GM23338 (cell line): ENCODE data around the gene NSD2. TPM values are rescaled to one million over a fixed set of nuclear protein-coding genes. Genes with fewer than 3 reads are reported as not detected.

ENCODE experiments used
- ATAC-seq: fragments of 200-7000 bp; cut with Tn5 transposase; 3 replicates; pipeline ENCODE4 v1.9.1; 2020
- DNase-seq: peaks from one replicate; pipeline ENCODE4 v3.0.0-alpha.2; 2015; ENCODE audit warnings: low spot score
- H2AFZ ChIP-seq: fragments of 200-600 bp; sonication (generic); 2 replicates; pipeline ENCODE4 v1.8.0; 2016; ENCODE audit warnings: antibody characterized with exemption, mild to moderate bottlenecking, moderate library complexity
- H3F3A ChIP-seq: fragments of 200-600 bp; sonication (generic); replicated peaks from 2 replicates; pipeline ENCODE4 v1.8.0; 2017; ENCODE audit warnings: antibody characterized with exemption, mixed run types, low read depth
- H3K27ac ChIP-seq: fragments of 200-600 bp; sonication (generic); 2 replicates; pipeline ENCODE4 v1.6.1; 2016; ENCODE audit warnings: low read depth
- H3K27me3 ChIP-seq: fragments of 200-600 bp; sonication (generic); 2 replicates; pipeline ENCODE4 v1.8.0; 2016; ENCODE audit warnings: mild to moderate bottlenecking, mixed run types, moderate library complexity; ENCODE audit not compliant: insufficient read depth
- H3K36me3 ChIP-seq: fragments of 200-600 bp; sonication (generic); 2 replicates; pipeline ENCODE4 v1.8.0; 2016; ENCODE audit warnings: mild to moderate bottlenecking; ENCODE audit not compliant: insufficient read depth
- H3K4me1 ChIP-seq: fragments of 200-600 bp; sonication (generic); 2 replicates; pipeline ENCODE4 v1.8.0; 2016; ENCODE audit warnings: mild to moderate bottlenecking, moderate library complexity; ENCODE audit not compliant: insufficient read depth
- H3K4me2 ChIP-seq: fragments of 200-600 bp; sonication (generic); 2 replicates; pipeline ENCODE4 v1.7.1; 2017; ENCODE audit warnings: mixed run types
- H3K4me3 ChIP-seq: fragments of 200-600 bp; sonication (generic); 2 replicates; pipeline ENCODE4 v1.6.1; 2016; ENCODE audit warnings: mixed run types
- H3K79me2 ChIP-seq: fragments of 200-600 bp; sonication (generic); replicated peaks from 2 replicates; pipeline ENCODE4 v1.8.0; 2017; ENCODE audit warnings: mild to moderate bottlenecking; ENCODE audit not compliant: insufficient read depth
- H3K9me2 ChIP-seq: fragments of 200-600 bp; sonication (generic); 2 replicates; pipeline ENCODE4 v1.8.0; 2017; ENCODE audit not compliant: insufficient read depth
- H4K20me1 ChIP-seq: fragments of 200-600 bp; sonication (generic); replicated peaks from 2 replicates; pipeline ENCODE4 v1.8.0; 2017; ENCODE audit warnings: mild to moderate bottlenecking; ENCODE audit not compliant: insufficient read depth
- H3K27ac Mint-ChIP-seq: 2 replicates; pipeline ENCODE4 v1.8.0; 2020; ENCODE audit warnings: inconsistent platforms, mild to moderate bottlenecking, moderate library complexity, mixed read lengths
- H3K27me3 Mint-ChIP-seq: 3 replicates; pipeline ENCODE4 v1.8.0; 2022; ENCODE audit warnings: low read depth, mild to moderate bottlenecking, moderate library complexity, mixed read lengths, inconsistent platforms; ENCODE audit not compliant: insufficient read depth, poor library complexity
- H3K36me3 Mint-ChIP-seq: 3 replicates; pipeline ENCODE4 v1.8.0; 2021; ENCODE audit warnings: low read depth, mild to moderate bottlenecking, inconsistent platforms, moderate library complexity, mixed read lengths
- H3K4me1 Mint-ChIP-seq: 3 replicates; pipeline ENCODE4 v1.8.0; 2020; ENCODE audit warnings: mild to moderate bottlenecking, inconsistent platforms, mixed read lengths
- H3K4me3 Mint-ChIP-seq: 3 replicates; pipeline ENCODE4 v1.8.0; 2021; ENCODE audit warnings: moderate library complexity, mild to moderate bottlenecking, inconsistent platforms, mixed read lengths
- H3K9me3 Mint-ChIP-seq: 3 replicates; pipeline ENCODE4 v1.8.0; 2020; ENCODE audit warnings: moderate library complexity, mild to moderate bottlenecking, inconsistent platforms, mixed read lengths
- CREB1 ChIP-seq: fragments of 250-450 bp; sonication (Bioruptor Pico); IDR thresholded peaks from 2 replicates; pipeline ENCODE4 v1.5.0; 2020; ENCODE audit warnings: low read depth, mild to moderate bottlenecking, moderate library complexity
- ETS1 ChIP-seq: IDR thresholded peaks from 2 replicates; pipeline ENCODE4 v1.6.1; 2016; ENCODE audit warnings: antibody characterized with exemption
- EZH2 ChIP-seq: fragments of 200-600 bp; sonication (generic); IDR thresholded peaks from one replicate; pipeline ENCODE4 v1.8.0; 2017; ENCODE audit warnings: antibody characterized with exemption, mild to moderate bottlenecking, low read depth; ENCODE audit not compliant: unreplicated experiment
- EZH2phosphoT487 ChIP-seq: fragments of 200-600 bp; sonication (generic); IDR thresholded peaks from one replicate; pipeline ENCODE4 v1.8.1; 2018; ENCODE audit warnings: antibody characterized with exemption; ENCODE audit not compliant: unreplicated experiment
- JUNB ChIP-seq: IDR thresholded peaks from one replicate; pipeline ENCODE4 v1.6.1; 2016; ENCODE audit warnings: antibody characterized with exemption; ENCODE audit not compliant: unreplicated experiment
- NANOG ChIP-seq: IDR thresholded peaks from 2 replicates; pipeline ENCODE4 v1.6.1; 2016; ENCODE audit warnings: antibody characterized with exemption, borderline replicate concordance
- POLR2AphosphoS5 ChIP-seq: IDR thresholded peaks from 2 replicates; pipeline ENCODE4 v1.6.1; 2016; ENCODE audit warnings: antibody characterized with exemption, low read depth
- STAT1 ChIP-seq: IDR thresholded peaks from one replicate; pipeline ENCODE4 v1.6.1; 2016; ENCODE audit warnings: antibody characterized with exemption; ENCODE audit not compliant: unreplicated experiment
- ZNF114 ChIP-seq: fragments of 250-450 bp; sonication (Bioruptor Pico); IDR thresholded peaks from 2 replicates; pipeline ENCODE4 v1.5.0; 2020; ENCODE audit warnings: mild to moderate bottlenecking, moderate library complexity
- polyA plus RNA-seq: library from polyadenylated mRNA; unstranded; fragments of >200 nt; fragmentation: Nextera tagmentation; extraction: Ambion mirVana; gene quantifications from 2 replicates; pipeline ENCODE4 v1.2.1, GENCODE V29; 2016
- total RNA-seq: library from RNA; depleted of rRNA; stranded (reverse); fragments of >200 nt; shearing (Covaris generic); gene quantifications from 2 replicates; pipeline ENCODE4 v1.2.3, GENCODE V29; 2014
- TF ChIP-seq, protein P1 (sequence below), 2 experiments: fragments of 200-600 bp in 1 of 2; sonication (generic) in 1 of 2; conservative IDR thresholded peaks; 2 replicates each; pipeline versions ENCODE4 v1.5.1 to v1.6.1; 2016 to 2017; ENCODE audit warnings: antibody characterized with exemption in 2 of 2, low read depth in 2 of 2, mild to moderate bottlenecking in 2 of 2, moderate library complexity in 1 of 2

Gene NSD2
- total and polyA plus RNA-seq, 2 experiments from 2014 or later = 33.5 to 84.4 TPM

- Histone ChIP-seq H3K27me3 (no peaks in the 10 kb centered on the region), H3K9me2 (no peaks in the 10 kb centered on the region), H2AFZ (no peak overlapping the region), H3K4me1 (no peaks in the 10 kb centered on the region), H3K4me3 (no peak overlapping the region), H3K27ac (no peak overlapping the region), H4K20me1 (peaks cover 16% of the 10 kb centered on the region), H3K4me2 (no peak overlapping the region), H3F3A (0 out of 2 replicates have a peak, but pooled peaks cover 5% of the 10 kb centered on the region), H3K36me3 (peaks cover 13% of the 10 kb centered on the region), H3K79me2 (no peaks in the 10 kb centered on the region)
- Mint-ChIP-seq H3K36me3 (peaks cover 40% of the 10 kb centered on the region), H3K4me3 (no peak overlapping the region), H3K9me3 (no peaks in the 10 kb centered on the region), H3K27me3 (peaks cover 9% of the 10 kb centered on the region), H3K4me1 (no peaks in the 10 kb centered on the region), H3K27ac (no peak overlapping the region)
- TF ChIP-seq EZH2phosphoT487 (no peak), ETS1 (no peak), CREB1 (CRISPR knock-in tag) (no peak), NANOG (no peak), JUNB (no peak)
- TF ChIP-seq, protein P1, sequence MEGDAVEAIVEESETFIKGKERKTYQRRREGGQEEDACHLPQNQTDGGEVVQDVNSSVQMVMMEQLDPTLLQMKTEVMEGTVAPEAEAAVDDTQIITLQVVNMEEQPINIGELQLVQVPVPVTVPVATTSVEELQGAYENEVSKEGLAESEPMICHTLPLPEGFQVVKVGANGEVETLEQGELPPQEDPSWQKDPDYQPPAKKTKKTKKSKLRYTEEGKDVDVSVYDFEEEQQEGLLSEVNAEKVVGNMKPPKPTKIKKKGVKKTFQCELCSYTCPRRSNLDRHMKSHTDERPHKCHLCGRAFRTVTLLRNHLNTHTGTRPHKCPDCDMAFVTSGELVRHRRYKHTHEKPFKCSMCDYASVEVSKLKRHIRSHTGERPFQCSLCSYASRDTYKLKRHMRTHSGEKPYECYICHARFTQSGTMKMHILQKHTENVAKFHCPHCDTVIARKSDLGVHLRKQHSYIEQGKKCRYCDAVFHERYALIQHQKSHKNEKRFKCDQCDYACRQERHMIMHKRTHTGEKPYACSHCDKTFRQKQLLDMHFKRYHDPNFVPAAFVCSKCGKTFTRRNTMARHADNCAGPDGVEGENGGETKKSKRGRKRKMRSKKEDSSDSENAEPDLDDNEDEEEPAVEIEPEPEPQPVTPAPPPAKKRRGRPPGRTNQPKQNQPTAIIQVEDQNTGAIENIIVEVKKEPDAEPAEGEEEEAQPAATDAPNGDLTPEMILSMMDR (conservative IDR thresholded peaks at IDR 0.05; ENCODE audit: low read depth in 2 of 2) = no peak
- no peak for ATAC-seq
- DNase-seq = no peak
Measured at GRCh38 chr4:1938027-1938426, 66.8 kb downstream of the NSD2 start.

GRCh38 chr4:1939664-1940509 lies 68.7 kb downstream of the NSD2 start:
- Mint-ChIP-seq H3K27me3 (peaks cover 9% of the 10 kb centered on the region), H3K36me3 (peaks cover 46% of the 10 kb centered on the region), H3K27ac (peak overlapping the region; percentile 34), H3K9me3 (no peaks in the 10 kb centered on the region), H3K4me3 (no peak overlapping the region), H3K4me1 (no peaks in the 10 kb centered on the region)
- Histone ChIP-seq H2AFZ (no peak overlapping the region), H3K36me3 (peaks cover 13% of the 10 kb centered on the region), H3K27ac (no peak overlapping the region), H3K4me1 (no peaks in the 10 kb centered on the region), H4K20me1 (peaks cover 27% of the 10 kb centered on the region), H3K9me2 (no peaks in the 10 kb centered on the region), H3K4me3 (no peak overlapping the region), H3K27me3 (no peaks in the 10 kb centered on the region), H3K4me2 (no peak overlapping the region), H3K79me2 (no peaks in the 10 kb centered on the region), H3F3A (0 out of 2 replicates have a peak, but pooled peaks cover 5% of the 10 kb centered on the region)
- TF ChIP-seq, protein P1 (conservative IDR thresholded peaks at IDR 0.05; ENCODE audit: low read depth in 2 of 2) = no peak
- TF ChIP-seq CREB1 (CRISPR knock-in tag) (no peak), ZNF114 (CRISPR knock-in tag) (no peak), NANOG (no peak), EZH2 (no peak), POLR2AphosphoS5 (no peak), ETS1 (no peak), STAT1 (no peak)
- no peak for ATAC-seq
- no peak for DNase-seq
